Adipocyte (in vitro differentiated cells): Measurements from ENCODE around the gene SOCS4.
"Not testable (repeated sequence)": the region's sequence is repeated elsewhere in the genome, so short reads cannot be mapped to it uniquely, and the experiment has no call there.

Experiments used
- DNase-seq: peaks from one replicate; pipeline ENCODE4 v3.0.0-alpha.2; 2015; ENCODE audit warnings: low read depth
- H3K27me3 ChIP-seq: replicated peaks from 2 replicates; pipeline ENCODE4 v1.7.0; 2013; ENCODE audit warnings: mild to moderate bottlenecking, low read length, moderate library complexity; ENCODE audit not compliant: control insufficient read depth, insufficient read depth
- H3K36me3 ChIP-seq: 2 replicates; pipeline ENCODE4 v1.7.0; 2013; ENCODE audit warnings: low read length, mild to moderate bottlenecking, moderate library complexity; ENCODE audit not compliant: control insufficient read depth, insufficient read depth, severe bottlenecking
- H3K4me1 ChIP-seq: 2 replicates; pipeline ENCODE4 v1.7.0; 2013; ENCODE audit warnings: mild to moderate bottlenecking, low read length, moderate library complexity; ENCODE audit not compliant: control insufficient read depth, insufficient read depth
- H3K4me3 ChIP-seq: 2 replicates; pipeline ENCODE4 v1.7.0; 2013; ENCODE audit warnings: mild to moderate bottlenecking, low read length, moderate library complexity
- H3K9ac ChIP-seq: 2 replicates; pipeline ENCODE4 v1.7.0; 2013; ENCODE audit warnings: mild to moderate bottlenecking, low read length, moderate library complexity
- H3K9me3 ChIP-seq: 2 replicates; pipeline ENCODE4 v1.7.0; 2013; ENCODE audit warnings: mild to moderate bottlenecking, low read length, moderate library complexity; ENCODE audit not compliant: control insufficient read depth

The SOCS4 gene

DNA sequence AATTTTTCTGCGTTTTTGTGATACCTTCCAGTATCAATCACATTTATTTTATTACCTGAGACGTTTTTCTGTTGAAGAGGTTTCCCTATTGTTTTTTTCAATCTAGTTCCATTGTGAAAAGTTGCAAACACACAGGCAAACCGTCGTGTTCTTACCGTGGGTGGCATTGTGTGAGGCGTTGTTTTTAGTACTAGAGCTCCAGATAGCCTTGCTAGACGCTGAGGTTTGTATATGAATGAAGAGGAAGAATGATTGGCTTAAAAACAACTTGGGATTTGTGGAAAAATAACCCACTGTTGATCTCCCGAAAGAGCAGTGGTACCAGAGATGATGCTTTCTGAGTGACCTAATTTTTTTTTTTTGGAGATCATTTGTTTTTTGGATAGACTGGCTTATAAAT lies 1.0 kb downstream of the SOCS4 start:
- Histone ChIP-seq H3K9me3 (no peaks in the 10 kb centered on the region), H3K27me3 (no peaks in the 10 kb centered on the region), H3K9ac (peak overlapping the region; percentile 87), H3K4me1 (peaks cover 39% of the 10 kb centered on the region), H3K36me3 (no peaks in the 10 kb centered on the region), H3K4me3 (peak overlapping the region; percentile 92)
- peak; percentile 43 for DNase-seq

- Histone ChIP-seq H3K36me3 (no peaks in the 10 kb centered on the region), H3K9me3 (no peaks in the 10 kb centered on the region), H3K9ac (peak overlapping the region; percentile 87), H3K27me3 (no peaks in the 10 kb centered on the region), H3K4me3 (peak overlapping the region; percentile 92), H3K4me1 (peaks cover 39% of the 10 kb centered on the region)
- no peak for DNase-seq
Observed at GRCh38 chr14:55028476-55028875, 1.4 kb downstream of the SOCS4 start.

GRCh38 chr14:55031190-55031589 lies 4.2 kb downstream of the SOCS4 start:
- H3K36me3 ChIP-seq = peaks cover 13% of the 10 kb centered on the region
- H3K9ac ChIP-seq = peak overlapping the region; percentile 27
- DNase-seq = no peak
- no peak overlapping the region for H3K4me3 ChIP-seq
- H3K9me3 ChIP-seq = no peaks in the 10 kb centered on the region
- H3K4me1 ChIP-seq = peaks cover 35% of the 10 kb centered on the region
- no peaks in the 10 kb centered on the region for H3K27me3 ChIP-seq

- H3K9me3 ChIP-seq, H3K4me1 ChIP-seq, H3K9ac ChIP-seq, DNase-seq, H3K4me3 ChIP-seq, H3K27me3 ChIP-seq: not testable (repeated sequence)
- peaks cover 25% of the 10 kb centered on the region for H3K36me3 ChIP-seq
Observed at GRCh38 chr14:55037995-55038394, 11.0 kb downstream of the SOCS4 start.

DNA sequence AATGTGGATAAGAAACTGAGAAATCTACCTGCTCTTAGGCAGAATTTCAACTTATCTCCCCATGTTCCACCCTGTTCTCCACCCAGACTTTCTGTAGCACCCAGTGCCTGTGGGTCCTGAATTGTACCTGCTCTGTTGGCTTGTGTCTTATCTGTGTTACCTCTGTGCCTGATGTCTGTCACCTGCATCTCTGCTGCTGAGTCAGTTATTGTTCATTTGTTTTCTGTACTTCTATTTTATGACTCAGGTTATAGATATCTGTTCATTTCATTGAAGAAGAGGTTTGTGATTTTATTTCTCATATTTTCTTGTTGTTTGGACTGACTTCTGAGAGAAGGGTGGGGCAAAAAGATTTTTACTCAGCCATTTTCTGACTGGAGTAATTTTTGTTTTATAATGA lies 11.7 kb downstream of the SOCS4 start:
- Histone ChIP-seq H3K27me3 (no peaks in the 10 kb centered on the region), H3K9ac (no peak overlapping the region), H3K4me3 (no peak overlapping the region), H3K36me3 (peaks cover 32% of the 10 kb centered on the region), H3K4me1 (peaks cover 4% of the 10 kb centered on the region), H3K9me3 (no peaks in the 10 kb centered on the region)
- no peak for DNase-seq

DNA sequence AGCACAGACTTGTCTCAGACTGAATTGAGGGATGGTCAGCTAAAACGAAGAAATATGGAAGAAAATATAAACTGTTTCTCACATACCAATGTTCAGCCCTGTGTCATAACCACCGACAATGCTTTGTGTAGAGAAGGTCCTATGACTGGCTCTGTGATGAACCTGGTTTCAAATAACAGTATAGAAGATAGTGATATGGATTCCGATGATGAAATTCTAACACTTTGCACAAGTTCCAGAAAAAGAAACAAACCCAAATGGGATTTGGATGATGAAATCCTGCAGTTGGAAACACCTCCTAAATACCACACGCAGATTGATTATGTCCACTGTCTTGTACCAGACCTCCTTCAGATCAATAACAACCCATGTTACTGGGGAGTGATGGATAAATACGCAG lies 16.5 kb downstream of the SOCS4 start:
- peak; percentile 13 for DNase-seq
- H3K36me3 ChIP-seq = peaks cover 21% of the 10 kb centered on the region
- no peak overlapping the region for H3K4me3 ChIP-seq
- peaks cover 6% of the 10 kb centered on the region for H3K4me1 ChIP-seq
- H3K27me3 ChIP-seq = no peaks in the 10 kb centered on the region
- no peaks in the 10 kb centered on the region for H3K9me3 ChIP-seq
- H3K9ac ChIP-seq = no peak overlapping the region

GRCh38 chr14:55045087-55045486 lies 18.1 kb downstream of the SOCS4 start:
- Histone ChIP-seq H3K9ac (no peak overlapping the region), H3K27me3 (no peaks in the 10 kb centered on the region), H3K4me3 (no peak overlapping the region), H3K9me3 (no peaks in the 10 kb centered on the region), H3K4me1 (peaks cover 6% of the 10 kb centered on the region), H3K36me3 (peaks cover 21% of the 10 kb centered on the region)
- DNase-seq = no peak

GRCh38 chr14:55047301-55048053 lies 20.4 kb downstream of the SOCS4 start:
- no peak overlapping the region for H3K4me3 ChIP-seq
- H3K27me3 ChIP-seq = no peaks in the 10 kb centered on the region
- no peak for DNase-seq
- no peak overlapping the region for H3K9ac ChIP-seq
- peaks cover 14% of the 10 kb centered on the region for H3K4me1 ChIP-seq
- peaks cover 21% of the 10 kb centered on the region for H3K36me3 ChIP-seq
- H3K9me3 ChIP-seq = no peaks in the 10 kb centered on the region

- Histone ChIP-seq H3K9me3 (no peaks in the 10 kb centered on the region), H3K36me3 (peaks cover 7% of the 10 kb centered on the region), H3K4me1 (peaks cover 23% of the 10 kb centered on the region), H3K9ac (no peak overlapping the region), H3K4me3 (no peak overlapping the region), H3K27me3 (no peaks in the 10 kb centered on the region)
- no peak for DNase-seq
Observed at GRCh38 chr14:55048900-55049436, 21.9 kb downstream of the SOCS4 start.

DNA sequence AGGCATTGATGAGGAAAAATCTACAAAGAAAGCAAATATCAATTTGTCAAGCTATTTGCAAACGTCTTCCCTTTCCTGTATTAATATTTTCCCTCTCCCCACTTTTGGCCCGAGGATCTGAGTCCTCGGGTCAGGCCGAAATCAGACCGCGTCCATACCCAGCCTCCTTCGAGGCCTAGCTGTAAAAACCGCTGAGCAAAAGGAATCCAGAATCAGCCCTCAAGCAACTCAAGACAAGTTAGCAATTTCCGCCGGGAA lies 24.1 kb downstream of the SOCS4 start:
- Histone ChIP-seq H3K9ac (peak overlapping the region; percentile 100), H3K4me3 (peak overlapping the region; percentile 100), H3K9me3 (no peaks in the 10 kb centered on the region), H3K27me3 (no peaks in the 10 kb centered on the region), H3K4me1 (peaks cover 23% of the 10 kb centered on the region), H3K36me3 (peaks cover 4% of the 10 kb centered on the region)
- DNase-seq = no peak

- Histone ChIP-seq H3K27me3 (no peaks in the 10 kb centered on the region), H3K9me3 (no peaks in the 10 kb centered on the region), H3K4me1 (peaks cover 23% of the 10 kb centered on the region), H3K4me3 (peak within 1 kb of the TSS; percentile 100), H3K9ac (peak within 1 kb of the TSS; percentile 100), H3K36me3 (peaks cover 4% of the 10 kb centered on the region)
- DNase-seq = peak; percentile 95
Observed at GRCh38 chr14:55051423-55052268, 24.6 kb downstream of the SOCS4 start, which contains the start of gene MAPK1IP1L. Gene MAPK1IP1L (plus strand): TSS chr14:55051647. CDS start chr14:55061684, 10,037 bp downstream.
